HK-2 (cell line): Measurements from ENCODE around the gene FABP6.

Experiments
- DNase-seq: peaks from one replicate; pipeline ENCODE4 v3.0.0-alpha.2; 2018; ENCODE audit not compliant: unreplicated experiment

FABP6 gene

DNA sequence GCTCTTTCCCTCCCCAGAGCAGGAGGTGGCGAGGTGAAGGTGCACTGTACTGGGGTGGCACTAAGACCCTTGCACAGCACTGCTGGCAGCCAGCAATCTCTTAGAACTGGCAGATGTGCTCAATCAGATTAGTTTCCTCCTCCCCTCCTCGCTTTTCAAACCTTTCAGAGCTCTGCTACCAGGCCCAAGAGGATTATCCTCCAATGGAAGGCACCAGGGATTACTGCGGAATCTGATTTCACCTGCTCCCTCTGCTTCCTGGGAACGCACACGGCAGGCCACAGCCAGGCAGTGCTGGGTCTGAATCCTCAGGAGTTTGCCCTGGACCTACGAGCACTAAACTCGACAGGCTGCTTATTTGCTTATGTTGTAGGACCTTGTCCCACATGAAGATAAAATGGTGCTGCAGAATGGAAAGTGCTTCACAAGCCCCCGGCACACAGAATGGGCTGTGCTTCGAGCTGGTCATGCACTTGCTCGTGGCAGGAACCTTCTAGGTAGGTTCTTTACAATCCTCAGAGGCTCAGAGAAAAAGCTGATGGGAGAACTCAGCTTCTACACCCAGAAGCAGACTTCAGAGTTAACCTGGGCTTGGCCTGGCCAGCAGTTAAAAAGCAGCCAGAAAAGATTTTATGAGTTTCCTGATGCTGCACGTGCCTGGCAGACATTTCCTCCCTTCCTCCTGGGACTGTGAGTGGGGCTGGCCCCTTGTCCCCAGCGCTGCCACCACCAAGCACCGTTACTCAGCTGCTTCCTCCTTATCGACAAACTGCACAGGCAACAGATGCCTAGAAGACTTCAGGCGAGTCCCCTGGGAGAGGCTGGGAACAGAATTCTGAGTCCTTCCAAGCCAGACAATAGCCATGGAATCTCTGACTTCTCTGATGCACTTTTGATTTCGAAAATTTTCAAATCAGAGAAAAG, 33.1 kb downstream of the FABP6 start:
- DNase-seq, result no peak

DNA sequence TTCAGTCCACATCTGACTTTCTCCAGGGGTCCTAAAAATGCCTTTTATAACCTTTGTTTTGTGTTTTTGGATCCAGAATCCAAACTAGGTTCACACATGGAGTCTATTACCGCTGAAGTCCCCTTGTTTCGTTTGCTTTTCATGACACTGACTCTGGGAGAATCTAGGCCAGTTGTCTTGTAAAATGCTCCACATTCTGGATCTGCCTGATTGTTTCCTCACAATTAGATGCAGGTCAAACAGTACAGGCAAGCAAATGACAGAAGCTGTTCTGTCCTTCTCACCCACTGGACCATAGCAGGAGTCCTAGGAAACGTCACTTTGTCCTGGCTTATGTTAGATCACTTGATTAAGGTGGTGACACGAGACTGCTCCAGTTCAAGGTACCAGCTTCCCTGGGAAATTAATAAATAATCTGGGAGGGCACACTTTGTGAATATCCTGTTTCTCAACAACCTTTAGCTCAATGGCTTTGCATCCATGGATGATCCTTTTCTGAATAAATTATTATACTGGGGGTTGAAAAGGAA, 34.1 kb downstream of the FABP6 start:
- DNase-seq, result no peak

DNA sequence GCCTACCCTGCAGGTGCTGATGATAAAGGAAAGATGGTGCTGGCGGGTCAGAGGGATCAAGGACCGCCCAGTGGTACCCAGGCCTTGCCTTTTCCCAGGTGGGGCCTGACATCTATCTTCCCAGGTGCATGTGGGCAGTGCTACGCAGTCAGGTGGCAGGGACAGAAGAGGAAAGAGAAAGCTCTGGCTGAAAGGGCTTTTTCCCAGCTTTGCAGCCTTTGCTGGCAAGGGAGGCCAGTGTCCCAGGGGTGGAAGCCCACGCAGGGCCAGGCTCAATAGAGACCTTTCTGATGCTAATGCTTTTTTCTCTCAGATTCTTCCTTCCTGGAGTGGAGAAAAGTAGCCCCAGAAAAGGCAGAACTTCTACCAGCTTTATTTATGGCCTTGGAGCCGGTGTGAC, 36.7 kb downstream of the FABP6 start:
- DNase-seq, result no peak

DNA sequence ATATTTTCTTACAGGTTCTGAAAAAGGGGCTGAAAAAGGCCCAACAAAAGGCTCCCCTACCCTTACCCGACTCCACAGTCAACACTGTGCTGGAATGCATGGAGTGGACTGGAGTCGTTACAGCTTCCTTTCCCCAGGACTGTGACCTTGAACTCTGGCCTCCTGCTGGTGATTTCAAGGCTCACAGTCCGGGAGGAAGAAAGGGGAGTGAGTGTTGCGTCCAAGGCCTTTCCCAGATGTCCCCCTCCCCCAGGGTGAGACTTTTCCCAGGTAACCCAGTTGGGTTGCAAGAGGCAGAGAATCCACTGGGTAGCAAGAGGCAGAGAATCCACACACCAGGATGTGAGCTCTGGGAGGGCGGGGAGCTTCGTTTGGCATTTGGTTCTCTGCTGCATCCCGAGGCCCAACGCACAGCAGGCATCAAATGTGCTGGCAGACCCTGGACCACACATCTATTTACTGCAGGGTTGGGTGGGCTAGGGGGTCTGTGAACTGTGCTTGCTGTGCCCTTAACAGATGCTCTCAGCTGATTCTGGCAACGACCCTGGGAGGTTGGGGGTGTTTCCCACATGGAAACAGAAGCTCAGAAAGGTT, 37.5 kb downstream of the FABP6 start:
- no peak for DNase-seq

DNA sequence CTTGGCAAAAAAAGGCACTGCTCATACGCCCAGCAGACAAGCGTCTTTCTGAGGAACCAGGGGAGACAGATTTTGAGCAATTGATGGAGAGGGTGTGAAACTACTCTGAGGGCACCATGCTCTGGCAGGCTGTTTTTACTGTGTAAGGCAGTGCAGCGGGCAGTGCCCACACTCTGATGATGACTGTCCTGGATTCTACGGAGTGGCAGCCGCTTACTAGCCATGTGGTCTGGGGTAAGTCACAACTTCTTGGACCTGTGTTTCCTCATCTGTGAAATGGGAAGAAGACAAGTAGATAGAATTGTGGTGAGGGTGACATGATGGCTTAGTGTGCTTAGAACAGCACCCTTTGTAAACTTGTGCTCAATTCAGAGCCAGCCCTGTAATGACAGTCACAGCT, 38.8 kb downstream of the FABP6 start:
- DNase-seq, result no peak

DNA sequence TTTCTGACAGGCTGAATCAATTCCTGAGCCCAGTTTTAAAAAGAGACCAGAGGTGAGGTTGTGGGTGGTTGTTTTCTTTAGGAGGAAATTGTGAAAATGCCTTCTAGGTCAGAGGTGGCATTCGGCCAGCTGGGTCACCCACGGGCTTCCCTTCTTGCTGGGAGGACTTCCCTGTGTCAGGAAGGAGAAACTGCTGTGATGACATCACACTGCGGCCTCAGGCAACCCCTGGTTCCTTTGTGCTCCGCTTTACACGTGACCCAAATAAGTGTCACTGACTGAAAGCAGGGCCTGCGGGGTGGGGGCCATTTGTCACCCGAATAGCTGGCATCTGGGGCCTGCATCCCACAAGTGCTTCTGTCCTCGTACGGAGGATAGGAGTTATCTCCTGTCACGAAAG, 39.7 kb downstream of the FABP6 start:
- DNase-seq, result no peak

DNA sequence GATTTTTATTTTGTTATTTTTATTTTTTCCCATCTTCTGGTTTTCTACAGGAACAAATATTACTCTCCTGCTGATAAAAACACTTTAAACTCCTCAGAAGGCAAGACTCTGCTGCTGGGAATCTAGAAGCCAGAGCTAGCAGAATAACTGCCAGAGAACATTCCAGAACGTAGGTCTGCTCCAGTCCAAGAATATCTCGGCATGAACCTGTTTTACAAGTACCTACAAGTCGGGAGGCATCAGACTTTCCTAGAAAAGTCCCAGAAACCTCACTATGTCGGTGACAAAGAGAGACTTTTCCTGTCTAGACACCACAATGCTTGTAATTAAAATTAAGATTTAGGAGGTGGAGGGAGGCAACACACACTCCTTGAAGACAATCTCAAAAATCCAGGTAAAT, 41.4 kb downstream of the FABP6 start:
- no peak for DNase-seq

DNA sequence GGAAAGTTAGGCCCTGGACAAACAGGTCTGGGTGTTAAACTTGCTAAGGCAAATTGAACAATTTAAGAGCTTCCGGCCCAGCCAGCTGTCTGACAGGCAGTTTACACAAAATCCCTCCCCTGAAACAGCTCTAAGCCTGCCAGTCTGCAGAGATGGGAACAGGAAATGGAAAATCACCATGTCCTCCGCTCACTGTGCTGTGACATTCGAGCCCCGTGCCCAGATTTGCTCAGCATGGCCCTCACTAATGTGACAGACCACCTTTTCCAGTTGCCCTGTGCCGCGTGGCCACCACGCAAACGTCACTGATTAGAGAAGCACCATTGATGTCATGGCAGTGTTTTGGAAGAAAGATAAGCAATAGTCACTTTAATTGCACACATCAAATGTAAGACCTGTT, 42.1 kb downstream of the FABP6 start:
- no peak for DNase-seq

DNA sequence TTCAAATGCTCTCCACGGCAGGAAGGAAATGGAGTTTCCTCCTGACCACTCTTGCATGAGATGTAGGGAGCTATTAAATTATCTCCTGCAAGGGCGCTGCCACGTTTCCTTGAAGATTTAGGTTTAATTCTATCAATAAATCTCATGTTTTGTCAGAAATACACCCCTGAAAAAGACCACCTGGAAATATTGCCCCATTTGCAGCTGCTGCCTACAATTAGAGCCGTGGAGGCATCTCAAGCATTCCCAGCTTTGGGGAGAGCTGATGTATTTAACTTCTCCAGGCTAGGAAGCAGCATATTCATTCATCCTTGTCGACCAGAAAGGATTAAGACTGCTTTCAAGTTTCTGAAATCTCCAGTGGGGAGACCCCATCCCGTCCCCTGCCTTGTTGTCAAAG, 42.5 kb downstream of the FABP6 start:
- no peak for DNase-seq

DNA sequence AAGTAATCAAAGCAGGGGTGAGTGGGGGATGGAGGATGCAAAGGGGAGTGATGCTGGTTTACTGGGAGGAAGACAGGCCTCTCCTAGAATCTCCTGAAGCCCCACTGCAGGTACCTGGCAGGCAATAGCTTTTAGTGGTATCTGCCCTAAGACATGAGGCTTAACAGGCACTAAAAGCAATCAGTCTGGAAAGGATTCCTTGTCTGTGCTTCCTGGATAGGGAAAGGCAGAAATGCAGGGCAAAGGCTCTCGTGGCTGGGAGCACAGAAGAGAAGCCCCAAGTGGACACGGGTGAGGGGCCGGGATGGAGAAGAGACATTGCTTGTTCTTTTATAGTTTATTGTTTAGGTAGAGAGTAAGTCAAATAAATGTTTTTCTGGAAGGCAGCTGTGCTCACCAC, 43.0 kb downstream of the FABP6 start:
- no peak for DNase-seq

DNA sequence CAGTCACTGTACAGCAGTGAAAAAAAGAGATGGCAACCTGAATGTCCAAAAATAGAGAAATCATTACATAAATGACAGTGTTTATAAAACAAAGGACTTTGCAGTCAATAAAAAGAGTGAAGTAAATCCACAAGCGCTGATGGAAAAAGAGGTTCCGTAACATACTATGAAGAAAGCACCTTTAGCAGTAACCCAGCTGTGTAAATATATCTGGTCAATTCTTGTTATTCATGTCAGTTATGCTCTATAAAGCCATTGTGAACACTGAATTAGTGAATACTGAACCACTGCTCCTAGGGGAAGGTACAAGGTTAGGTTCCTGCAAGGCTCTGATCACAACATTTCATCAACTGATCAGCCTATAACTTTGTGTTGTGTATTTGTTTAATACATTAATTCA, 43.6 kb downstream of the FABP6 start:
- no peak for DNase-seq

DNA sequence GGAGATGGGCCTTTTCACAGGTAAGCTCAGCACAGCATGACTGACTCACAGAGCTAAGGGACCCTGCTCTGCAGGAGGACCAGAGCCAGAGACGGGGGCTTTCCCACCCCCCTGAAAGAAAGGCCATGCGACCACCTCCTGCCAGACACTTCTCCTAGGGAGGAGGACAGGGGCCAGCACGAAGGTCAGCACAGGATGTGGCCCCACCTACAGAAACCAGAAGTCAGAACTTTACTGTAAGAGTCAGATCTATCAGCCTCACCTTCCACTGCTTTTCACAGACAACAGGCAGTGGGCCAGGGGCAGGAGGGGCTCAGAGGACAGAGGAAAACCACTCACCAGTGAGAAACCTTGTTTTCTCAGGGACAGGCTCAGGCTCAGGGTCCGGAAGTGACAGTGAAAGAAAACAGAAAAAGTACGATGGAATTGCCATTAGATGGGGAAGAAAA, 45.2 kb downstream of the FABP6 start:
- no peak for DNase-seq

DNA sequence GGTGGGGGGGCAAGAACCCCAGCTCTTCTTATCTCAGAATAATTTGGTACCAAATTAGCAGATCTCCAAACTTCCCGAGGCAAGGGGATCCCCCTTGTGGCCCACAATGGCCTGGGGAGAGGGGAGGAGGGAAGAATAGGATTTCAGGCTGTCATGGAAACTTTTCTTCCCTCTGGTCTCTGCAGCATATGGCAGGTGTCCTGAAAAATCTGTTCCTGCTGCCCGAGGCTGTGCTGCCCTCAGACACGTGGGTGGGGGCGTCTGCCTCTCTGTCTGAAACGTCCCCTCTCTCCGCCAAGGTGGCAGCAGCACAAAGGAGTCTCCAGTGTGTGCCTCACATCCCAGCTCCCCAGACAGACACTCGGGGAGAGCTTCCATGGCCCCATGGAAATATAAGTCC, 49.0 kb downstream of the FABP6 start:
- no peak for DNase-seq

DNA sequence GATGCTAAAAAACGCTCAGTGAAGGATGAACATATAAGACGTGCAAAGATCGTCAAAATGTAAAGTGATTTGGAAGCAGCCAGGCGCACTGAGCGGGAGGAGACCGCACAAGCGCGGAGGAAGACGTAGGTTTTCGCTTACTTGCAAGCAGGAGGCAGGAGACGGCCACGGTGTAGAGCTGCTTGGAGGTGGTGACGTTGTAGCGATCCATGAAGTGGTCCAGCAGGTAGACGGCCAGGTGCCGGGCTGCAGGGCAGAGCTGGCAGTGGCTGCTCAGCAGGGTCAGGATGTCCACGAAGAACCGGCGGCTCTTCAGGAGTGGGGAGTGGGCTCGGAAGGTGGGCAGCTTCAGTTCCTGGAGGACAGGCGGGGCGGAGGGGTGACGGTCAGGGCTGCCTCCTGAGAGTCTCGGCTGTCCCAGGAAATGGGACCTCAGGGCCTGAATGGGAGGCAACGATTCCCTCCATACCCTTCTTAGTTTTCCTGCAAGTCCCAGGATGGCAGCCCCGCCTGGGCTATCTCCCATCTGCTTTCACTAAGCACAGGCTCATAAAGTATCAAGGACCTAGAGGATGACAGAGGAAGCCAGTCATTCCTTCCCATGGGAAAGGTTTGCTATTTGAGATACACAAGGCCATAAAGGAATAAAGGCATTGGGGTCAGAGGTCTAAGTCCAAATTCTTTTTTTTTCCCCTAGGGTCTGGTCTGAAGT, 51.2 kb downstream of the FABP6 start:
- DNase-seq, result no peak

DNA sequence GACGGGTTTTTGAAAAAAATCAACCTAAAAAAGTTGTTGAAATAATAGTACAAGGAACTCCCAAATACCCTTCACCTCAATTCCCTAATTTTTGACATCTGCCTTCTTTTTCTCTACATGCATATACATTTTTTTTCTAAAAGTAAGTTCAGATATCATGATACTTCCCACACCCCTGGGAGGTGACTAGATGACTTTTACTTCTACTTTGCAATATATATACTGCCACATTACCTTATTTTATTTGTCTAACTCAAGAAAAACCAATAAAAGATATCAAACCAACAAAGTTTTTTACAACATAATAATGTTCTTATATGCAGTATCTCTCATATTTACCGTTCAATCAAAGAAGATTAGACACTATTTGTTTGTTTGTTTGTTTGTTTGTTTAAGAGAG, 52.0 kb downstream of the FABP6 start:
- DNase-seq, result no peak

DNA sequence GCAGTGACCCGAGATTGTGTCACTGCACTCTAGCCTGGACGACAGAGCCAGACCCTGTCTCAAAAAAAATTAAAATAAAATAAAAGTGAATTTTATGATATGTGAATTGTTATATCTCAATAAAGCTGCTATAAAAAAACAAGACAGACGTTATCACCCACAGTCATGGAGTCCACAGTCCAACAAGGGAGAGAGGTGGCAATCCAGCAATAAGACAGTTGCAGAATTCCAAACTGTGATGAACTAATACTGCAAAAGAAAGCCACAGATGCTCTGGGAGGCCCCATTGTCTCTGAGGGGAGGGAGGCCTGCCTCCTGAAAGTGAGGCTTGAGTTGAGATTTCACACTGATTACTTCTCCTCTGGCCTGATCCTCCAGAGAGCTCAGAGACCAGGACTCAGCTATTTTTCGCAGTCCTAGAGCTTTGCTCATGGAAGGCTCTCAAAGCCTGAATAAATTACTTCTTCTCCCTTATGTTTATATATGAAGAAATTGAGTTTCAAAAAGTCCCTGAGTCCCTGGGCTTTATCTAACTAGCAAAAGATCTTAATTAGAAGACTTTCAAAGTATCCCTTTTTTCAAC, 55.1 kb downstream of the FABP6 start:
- DNase-seq, result no peak

DNA sequence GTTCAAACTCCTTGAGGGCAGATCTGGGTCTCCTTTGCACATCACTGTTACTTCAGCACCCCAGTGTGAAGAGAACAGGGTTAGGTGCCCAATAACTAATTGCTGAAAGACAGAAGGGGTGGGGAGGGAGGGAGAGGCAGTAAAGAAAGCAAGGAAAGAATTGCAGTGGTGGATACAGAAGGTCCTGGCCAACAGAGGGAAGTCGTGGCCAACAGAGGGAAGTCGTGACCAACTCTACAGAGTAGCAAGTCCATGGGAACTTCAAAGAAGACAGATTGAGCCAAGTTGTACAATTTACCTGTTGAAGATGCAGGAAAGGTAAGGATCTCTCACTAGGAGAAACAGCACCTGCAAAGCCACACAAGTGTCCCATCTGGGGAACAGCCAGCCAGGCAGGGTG, 56.0 kb downstream of the FABP6 start:
- DNase-seq, result no peak

DNA sequence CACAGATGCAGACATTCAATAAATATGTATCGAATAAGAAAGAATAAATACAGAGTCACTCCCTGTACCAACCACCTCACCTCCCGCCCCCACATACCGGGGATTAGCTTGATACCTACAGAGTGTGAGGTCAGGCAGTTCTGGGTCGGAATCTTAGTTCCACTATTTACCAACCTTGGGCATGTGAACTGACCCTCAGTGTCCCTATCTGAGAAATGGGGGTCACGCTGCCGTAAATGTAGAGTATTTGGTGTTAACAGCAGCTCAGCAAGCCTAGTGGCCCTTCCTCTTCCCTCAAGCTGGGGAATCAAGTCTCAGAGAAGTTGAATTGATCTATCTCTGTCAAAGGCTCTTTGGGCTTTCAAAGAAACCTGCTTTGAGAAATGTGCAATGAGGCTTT, 57.6 kb downstream of the FABP6 start:
- DNase-seq, result no peak

DNA sequence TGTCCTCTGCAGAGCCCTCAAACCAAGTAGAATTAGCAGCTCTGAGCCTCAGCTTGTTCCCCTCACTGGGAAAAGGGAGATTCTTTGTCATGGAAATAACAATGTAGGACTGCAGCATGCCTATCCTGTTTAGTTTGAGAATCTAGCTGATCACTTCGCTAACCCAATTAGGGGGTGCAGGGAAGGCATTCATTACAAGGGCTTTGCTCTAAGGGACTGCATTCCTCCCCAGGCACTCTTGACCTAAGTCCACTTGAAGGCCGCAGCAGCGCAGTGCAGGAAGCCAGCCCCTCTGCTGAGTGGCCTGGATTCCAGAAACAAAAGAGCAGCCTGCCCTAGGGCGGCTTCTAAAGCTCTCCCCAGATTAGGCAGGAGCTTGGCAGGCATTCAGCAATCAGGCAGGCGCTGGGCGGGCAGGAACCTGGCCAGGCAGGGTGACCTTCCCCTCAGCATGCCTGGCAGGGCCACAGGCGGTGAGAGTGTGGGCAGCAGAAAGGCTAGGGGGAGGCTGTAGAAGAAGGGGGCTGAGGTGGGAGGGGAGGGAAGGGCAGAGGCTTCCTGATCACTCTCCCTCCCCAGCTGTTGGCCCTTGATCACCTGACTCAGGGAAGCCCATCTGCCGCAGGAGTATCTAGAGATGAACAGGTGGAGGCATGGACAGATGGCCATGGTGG, 58.2 kb downstream of the FABP6 start:
- DNase-seq, result no peak
